Epithelial cell of proximal tubule (primary cell): ENCODE results near the gene NXN. TPM values are rescaled to one million over a fixed set of nuclear protein-coding genes. Genes with fewer than 3 reads are reported as not detected.
"Not testable (repeated sequence)": the region's sequence is repeated elsewhere in the genome, so short reads cannot be mapped to it uniquely, and the experiment has no call there.

Experiments
- DNase-seq: peaks from one replicate; pipeline ENCODE4 v3.0.0-alpha.2; 2011; ENCODE audit warnings: low read depth
- H3K4me3 ChIP-seq: 2 replicates; pipeline ENCODE4 v1.5.1; 2011; ENCODE audit warnings: low read depth, mild to moderate bottlenecking, low read length
- CTCF ChIP-seq: conservative IDR thresholded peaks from 2 replicates; pipeline ENCODE4 v1.5.1; 2012; ENCODE audit warnings: low read depth, mild to moderate bottlenecking, low read length
- total RNA-seq: library from RNA; depleted of rRNA; stranded (reverse); fragments of >200 nt; gene quantifications from 2 replicates; pipeline ENCODE4 v1.2.3, GENCODE V29; 2015

The NXN gene
- total RNA-seq, 1 donor from 2014 or later, result 31.1 TPM

DNA sequence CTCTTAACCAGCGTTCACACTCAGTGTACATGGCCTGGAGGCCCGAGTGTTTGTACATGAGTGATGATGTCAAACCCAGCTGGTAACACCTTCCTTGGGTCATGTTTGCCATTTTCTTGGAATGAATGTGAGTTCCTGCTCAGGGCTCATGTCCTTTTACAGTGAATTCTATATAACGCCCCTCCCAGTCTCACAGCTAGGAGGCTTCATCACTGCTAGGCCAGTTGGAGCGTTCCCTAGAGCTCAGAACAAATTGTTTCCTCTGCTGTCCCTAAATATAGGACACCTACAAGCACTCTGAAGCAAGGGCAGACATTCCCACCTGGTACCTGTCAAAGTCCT, 22.8 kb upstream of the NXN start:
- no peak for DNase-seq
- TF ChIP-seq CTCF, result no peak

DNA sequence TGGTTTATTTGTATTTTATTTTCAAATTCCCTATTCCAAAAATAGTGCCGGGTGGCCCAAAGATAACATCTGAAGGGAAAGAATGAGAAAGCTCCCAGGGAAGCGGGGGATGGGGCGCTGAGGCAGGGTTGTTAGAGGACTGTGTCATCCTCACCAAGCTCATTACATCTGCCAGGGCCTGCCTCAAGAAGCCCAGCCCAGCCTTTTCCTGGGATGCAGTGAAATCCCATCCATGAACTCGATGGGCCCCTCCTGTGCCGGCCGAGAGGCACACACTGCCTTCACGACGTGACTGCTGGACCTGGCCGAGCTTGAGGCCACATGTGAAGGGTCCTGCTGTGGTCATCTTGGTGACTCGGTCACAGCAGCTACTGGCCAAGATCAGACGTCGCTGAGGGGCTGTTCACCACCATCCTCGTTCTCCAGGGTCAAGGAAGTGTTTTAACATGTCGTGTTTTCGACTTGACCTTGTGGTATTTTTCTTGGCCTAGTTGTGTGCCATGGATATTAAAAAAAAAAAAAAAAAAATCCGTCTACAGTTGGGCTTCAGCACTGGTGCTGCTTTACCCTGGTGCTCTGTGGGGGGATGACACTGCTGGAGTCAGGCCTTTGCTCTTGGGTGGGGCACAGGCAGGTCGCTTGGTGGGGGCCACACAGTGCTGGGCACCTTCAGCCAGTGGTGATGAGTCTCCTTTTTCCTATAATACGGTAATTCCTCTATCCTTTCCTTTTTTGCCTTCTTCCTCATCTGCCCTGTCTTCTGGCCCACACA, 22.2 kb upstream of the NXN start:
- H3K4me3 ChIP-seq, result no peak overlapping the region
- TF ChIP-seq CTCF, result no peak
- DNase-seq, result no peak

More for the DNA sequence above, 22.8 kb upstream of the NXN start:
- H3K4me3 ChIP-seq, result no peak overlapping the region

DNA sequence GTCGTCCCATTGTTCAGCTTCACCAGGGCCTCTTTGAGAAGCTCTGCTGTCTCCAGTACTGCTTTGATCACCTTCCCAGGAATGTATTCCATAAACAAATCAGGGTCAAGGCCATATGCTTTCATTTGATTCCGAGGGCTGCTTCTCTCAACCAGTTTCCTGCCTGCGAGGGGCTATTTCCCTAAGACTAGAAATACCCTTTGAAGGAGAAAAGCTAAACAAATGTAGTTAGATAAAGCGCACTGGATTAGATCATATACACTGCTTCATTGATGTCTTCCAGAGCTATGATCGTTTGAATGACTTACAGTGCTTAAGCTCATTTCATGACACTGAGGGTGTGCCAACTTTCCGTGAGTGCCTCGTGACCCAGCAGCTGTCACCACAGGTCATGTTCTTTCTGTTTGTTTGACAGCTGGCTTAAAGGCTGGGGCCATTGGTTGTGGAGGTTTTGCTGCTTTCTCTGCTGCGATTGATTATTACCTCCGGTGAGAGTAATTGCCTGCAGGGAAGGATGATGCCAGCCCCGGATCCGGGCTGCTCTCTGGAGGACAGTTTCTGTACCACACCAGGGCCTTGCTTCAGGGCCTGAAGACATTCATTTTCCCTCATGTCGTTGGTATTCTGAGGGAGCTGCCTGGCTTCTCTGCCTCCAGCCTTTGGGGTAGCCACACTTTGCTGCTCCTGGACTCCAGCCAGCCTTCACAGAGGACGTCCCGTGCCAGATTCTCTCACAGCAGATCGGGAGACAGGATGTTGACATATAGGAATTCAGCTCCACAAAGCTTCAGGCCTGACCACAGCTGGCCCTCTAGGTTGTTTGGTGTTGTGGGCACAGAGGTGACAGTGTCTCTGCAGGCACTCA, 21.3 kb upstream of the NXN start:
- no peak for TF ChIP-seq CTCF
- no peak for DNase-seq
- no peak overlapping the region for H3K4me3 ChIP-seq

DNA sequence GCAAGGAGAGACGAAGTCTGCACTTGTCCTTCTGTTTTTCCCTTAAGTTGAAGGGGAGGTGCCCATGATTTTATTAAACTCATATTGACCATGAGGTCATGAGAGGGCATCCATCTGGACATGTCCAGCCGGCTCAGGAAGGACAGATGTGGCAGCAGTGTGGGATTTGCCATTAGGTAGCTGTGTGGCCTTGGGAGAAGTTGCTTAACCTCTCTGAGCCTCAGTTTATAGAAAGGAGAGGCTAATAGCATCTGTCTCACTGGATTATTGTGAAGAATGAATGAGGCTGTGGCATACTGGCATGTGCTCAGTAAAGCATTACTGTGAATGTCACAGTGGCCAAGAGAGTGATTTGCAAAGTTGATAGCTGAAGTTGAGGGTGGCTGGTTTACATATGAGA, 18.5 kb upstream of the NXN start:
- H3K4me3 ChIP-seq, result peak overlapping the region; percentile 95
- DNase-seq, result no peak
- TF ChIP-seq CTCF, result no peak

DNA sequence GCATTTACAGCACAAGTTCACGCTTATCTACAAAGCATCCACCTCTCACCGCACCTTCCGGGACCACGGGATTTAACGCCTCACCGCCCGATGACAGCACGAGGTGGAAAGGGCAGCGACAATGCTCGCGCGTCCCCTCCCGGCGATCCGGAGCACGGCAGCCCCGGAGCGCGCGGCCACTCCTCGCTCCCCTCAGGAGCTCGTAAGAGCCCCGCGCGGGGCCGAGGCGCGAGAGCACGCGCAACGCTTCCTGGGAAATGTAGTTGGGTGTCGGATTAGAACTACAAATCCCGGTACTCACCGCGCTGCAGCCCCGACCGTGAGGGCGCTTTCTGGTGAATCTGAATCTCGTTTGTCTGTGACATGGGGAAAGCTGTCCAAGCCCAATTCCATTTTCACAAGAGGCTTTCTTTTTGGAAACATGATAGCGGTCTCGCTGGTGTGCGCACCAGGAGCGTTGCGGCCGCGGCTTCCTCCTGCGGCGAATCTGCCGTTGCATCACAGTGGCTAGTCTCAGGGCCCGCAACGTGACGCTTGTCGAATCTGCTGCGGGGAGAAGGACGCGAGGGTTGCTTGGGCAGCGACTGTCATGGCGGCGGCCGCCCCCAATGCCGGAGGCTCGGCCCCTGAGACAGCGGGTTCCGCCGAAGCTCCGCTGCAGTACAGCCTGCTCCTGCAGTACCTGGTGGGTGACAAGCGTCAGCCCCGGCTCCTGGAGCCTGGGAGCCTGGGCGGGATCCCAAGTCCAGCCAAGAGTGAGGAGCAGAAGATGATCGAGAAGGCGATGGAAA, 17.2 kb upstream of the NXN start, which contains the start of gene TIMM22:
TSS of gene TIMM22 (plus strand) at position 576 of the 791 bp plus-strand sequence. CDS start at position 590, 14 bp downstream.
- peak within 1 kb of the TSS; percentile 95 for H3K4me3 ChIP-seq
- DNase-seq, result peak; percentile 91
- TF ChIP-seq CTCF, result peak; percentile 79

DNA sequence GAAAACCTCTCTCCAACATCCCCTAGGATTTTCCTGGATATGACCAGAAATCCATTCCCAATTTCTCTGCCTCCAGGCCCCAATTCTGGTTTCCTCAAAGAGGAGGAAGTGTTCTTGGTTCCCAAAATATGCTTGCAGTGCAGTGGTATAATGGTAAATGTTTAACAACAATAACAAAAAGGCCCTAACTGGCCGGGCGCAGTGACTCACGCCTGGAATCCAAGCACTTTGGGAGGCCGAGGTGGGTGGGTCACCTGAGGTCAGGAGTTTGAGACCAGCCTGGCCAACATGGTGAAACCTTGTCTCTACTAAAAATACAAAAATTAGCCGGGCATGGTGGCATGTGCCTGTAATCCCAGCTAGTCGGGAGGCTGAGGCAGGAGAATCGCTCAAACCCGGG, 15.7 kb upstream of the NXN start:
- H3K4me3 ChIP-seq, result not testable (repeated sequence)
- peak; percentile 46 for DNase-seq

DNA sequence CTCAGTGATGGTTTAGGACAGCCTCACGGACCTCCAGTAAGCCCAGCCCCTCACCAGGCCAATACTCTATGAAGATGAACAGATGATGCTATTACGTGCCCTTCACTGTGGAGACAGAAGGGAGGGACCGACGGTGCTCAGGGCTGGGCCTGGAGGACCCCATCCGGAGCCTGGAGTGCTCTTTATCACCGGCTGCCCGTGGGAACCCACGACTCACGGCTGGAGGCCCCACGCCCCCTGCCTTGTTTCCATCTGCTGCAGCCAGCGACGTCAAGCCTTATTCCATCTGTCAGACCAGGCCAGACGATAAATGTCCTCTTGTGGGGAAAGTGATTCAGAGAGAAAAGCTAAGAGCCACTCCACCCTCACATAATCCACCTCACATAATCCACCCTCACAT, 13.4 kb upstream of the NXN start:
- no peak for TF ChIP-seq CTCF
- H3K4me3 ChIP-seq, result no peak overlapping the region
- DNase-seq, result no peak
